ENCODE results near the gene INPP5D. TPM values are rescaled to one million over a fixed set of nuclear protein-coding genes. Genes with fewer than 3 reads are reported as not detected.

INPP5D gene
- total RNA-seq, 1 donor from 2014 or later = 14.7 TPM

GRCh38 chr2:233083782-233084181 lies 23.6 kb downstream of the INPP5D start:
- FAIRE-seq (no peak), DNase-seq (ENCODE audit: low read depth) (no peak)
- peaks cover 18% of the 10 kb centered on the region for H3K4me1 Mint-ChIP-seq (ENCODE audit: low read depth, unreplicated experiment)
- Histone ChIP-seq H3K27ac (ENCODE audit: low read depth, low read length) (no peak overlapping the region), H2AFZ (ENCODE audit: low read depth, low read length) (no peak overlapping the region), H3K36me3 (ENCODE audit: insufficient read depth, low read length) (no peaks in the 10 kb centered on the region), H3K4me2 (ENCODE audit: low read length) (no peak overlapping the region), H3K79me2 (ENCODE audit: insufficient read depth, low read length) (no peaks in the 10 kb centered on the region), H3K27me3 (ENCODE audit: insufficient read depth, low read length) (no peaks in the 10 kb centered on the region), H4K20me1 (ENCODE audit: insufficient read depth, low read length) (no peaks in the 10 kb centered on the region), H3K9me3 (ENCODE audit: insufficient read depth, low read depth, low read length) (no peaks in the 10 kb centered on the region), H3K9ac (ENCODE audit: low read length) (no peak overlapping the region), H3K4me3 (ENCODE audit: insufficient read depth, low read depth, low read length) (no peak overlapping the region), H3K4me1 (ENCODE audit: insufficient read depth, low read length) (peaks cover 4% of the 10 kb centered on the region)
- TF ChIP-seq EZH2 (IDR thresholded peaks at IDR 0.05; ENCODE audit: insufficient read depth, low read length) (no peak), CTCF (IDR thresholded peaks at IDR 0.05; ENCODE audit: insufficient read depth, low read depth, low read length) (no peak)
- H3K27ac Mint-ChIP-seq (ENCODE audit: unreplicated experiment) = no peak overlapping the region
- H3K27me3 Mint-ChIP-seq (ENCODE audit: low read depth, unreplicated experiment) = peaks cover 31% of the 10 kb centered on the region
- H3K36me3 Mint-ChIP-seq (ENCODE audit: low read depth, unreplicated experiment) = no peaks in the 10 kb centered on the region
- H3K9me3 Mint-ChIP-seq (ENCODE audit: unreplicated experiment) = no peaks in the 10 kb centered on the region
- H3K4me3 Mint-ChIP-seq (ENCODE audit: unreplicated experiment) = no peak overlapping the region

GRCh38 chr2:233084488-233084887 lies 24.3 kb downstream of the INPP5D start:
- H3K4me3 ChIP-seq (ENCODE audit: insufficient read depth, low read depth, low read length) = no peak overlapping the region
- TF ChIP-seq CTCF (IDR thresholded peaks at IDR 0.05; ENCODE audit: insufficient read depth, low read depth, low read length) (no peak), EZH2 (IDR thresholded peaks at IDR 0.05; ENCODE audit: insufficient read depth, low read length) (no peak)
- DNase-seq (ENCODE audit: low read depth) (no peak), FAIRE-seq (no peak)
- no peaks in the 10 kb centered on the region for H3K27me3 ChIP-seq (ENCODE audit: insufficient read depth, low read length)
- Mint-ChIP-seq H3K4me3 (ENCODE audit: unreplicated experiment) (no peak overlapping the region), H3K27ac (ENCODE audit: unreplicated experiment) (no peak overlapping the region), H3K9me3 (ENCODE audit: unreplicated experiment) (no peaks in the 10 kb centered on the region), H3K27me3 (ENCODE audit: low read depth, unreplicated experiment) (peaks cover 25% of the 10 kb centered on the region), H3K4me1 (ENCODE audit: low read depth, unreplicated experiment) (peaks cover 18% of the 10 kb centered on the region), H3K36me3 (ENCODE audit: low read depth, unreplicated experiment) (no peaks in the 10 kb centered on the region)
- H3K4me1 ChIP-seq (ENCODE audit: insufficient read depth, low read length) = peaks cover 4% of the 10 kb centered on the region
- H3K4me2 ChIP-seq (ENCODE audit: low read length) = no peak overlapping the region
- H3K9me3 ChIP-seq (ENCODE audit: insufficient read depth, low read depth, low read length) = no peaks in the 10 kb centered on the region
- no peaks in the 10 kb centered on the region for H4K20me1 ChIP-seq (ENCODE audit: insufficient read depth, low read length)
- no peak overlapping the region for H2AFZ ChIP-seq (ENCODE audit: low read depth, low read length)
- H3K27ac ChIP-seq (ENCODE audit: low read depth, low read length) = no peak overlapping the region
- no peaks in the 10 kb centered on the region for H3K36me3 ChIP-seq (ENCODE audit: insufficient read depth, low read length)
- no peak overlapping the region for H3K9ac ChIP-seq (ENCODE audit: low read length)
- no peaks in the 10 kb centered on the region for H3K79me2 ChIP-seq (ENCODE audit: insufficient read depth, low read length)

- H3K9me3 Mint-ChIP-seq (ENCODE audit: unreplicated experiment) = no peaks in the 10 kb centered on the region
- Histone ChIP-seq H3K27ac (ENCODE audit: low read depth, low read length) (no peak overlapping the region), H3K4me1 (ENCODE audit: insufficient read depth, low read length) (peaks cover 4% of the 10 kb centered on the region), H4K20me1 (ENCODE audit: insufficient read depth, low read length) (no peaks in the 10 kb centered on the region), H2AFZ (ENCODE audit: low read depth, low read length) (no peak overlapping the region), H3K36me3 (ENCODE audit: insufficient read depth, low read length) (no peaks in the 10 kb centered on the region), H3K27me3 (ENCODE audit: insufficient read depth, low read length) (no peaks in the 10 kb centered on the region), H3K9me3 (ENCODE audit: insufficient read depth, low read depth, low read length) (no peaks in the 10 kb centered on the region), H3K4me2 (ENCODE audit: low read length) (no peak overlapping the region), H3K9ac (ENCODE audit: low read length) (no peak overlapping the region), H3K4me3 (ENCODE audit: insufficient read depth, low read depth, low read length) (no peak overlapping the region), H3K79me2 (ENCODE audit: insufficient read depth, low read length) (no peaks in the 10 kb centered on the region)
- no peak for DNase-seq (ENCODE audit: low read depth)
- peaks cover 18% of the 10 kb centered on the region for H3K4me1 Mint-ChIP-seq (ENCODE audit: low read depth, unreplicated experiment)
- H3K27me3 Mint-ChIP-seq (ENCODE audit: low read depth, unreplicated experiment) = peaks cover 22% of the 10 kb centered on the region
- H3K27ac Mint-ChIP-seq (ENCODE audit: unreplicated experiment) = no peak overlapping the region
- TF ChIP-seq EZH2 (IDR thresholded peaks at IDR 0.05; ENCODE audit: insufficient read depth, low read length) (no peak), CTCF (IDR thresholded peaks at IDR 0.05; ENCODE audit: insufficient read depth, low read depth, low read length) (no peak)
- FAIRE-seq = no peak
- no peak overlapping the region for H3K4me3 Mint-ChIP-seq (ENCODE audit: unreplicated experiment)
- H3K36me3 Mint-ChIP-seq (ENCODE audit: low read depth, unreplicated experiment) = no peaks in the 10 kb centered on the region
These were observed 25.1 kb downstream of the INPP5D start for GRCh38 chr2:233085037-233085838.
